ENCODE results near the gene DIP2A. TPM values are rescaled to one million over a fixed set of nuclear protein-coding genes. Genes with fewer than 3 reads are reported as not detected.

Gene DIP2A
- total RNA-seq, 1 donor from 2014 or later: 25.9 TPM

DNA sequence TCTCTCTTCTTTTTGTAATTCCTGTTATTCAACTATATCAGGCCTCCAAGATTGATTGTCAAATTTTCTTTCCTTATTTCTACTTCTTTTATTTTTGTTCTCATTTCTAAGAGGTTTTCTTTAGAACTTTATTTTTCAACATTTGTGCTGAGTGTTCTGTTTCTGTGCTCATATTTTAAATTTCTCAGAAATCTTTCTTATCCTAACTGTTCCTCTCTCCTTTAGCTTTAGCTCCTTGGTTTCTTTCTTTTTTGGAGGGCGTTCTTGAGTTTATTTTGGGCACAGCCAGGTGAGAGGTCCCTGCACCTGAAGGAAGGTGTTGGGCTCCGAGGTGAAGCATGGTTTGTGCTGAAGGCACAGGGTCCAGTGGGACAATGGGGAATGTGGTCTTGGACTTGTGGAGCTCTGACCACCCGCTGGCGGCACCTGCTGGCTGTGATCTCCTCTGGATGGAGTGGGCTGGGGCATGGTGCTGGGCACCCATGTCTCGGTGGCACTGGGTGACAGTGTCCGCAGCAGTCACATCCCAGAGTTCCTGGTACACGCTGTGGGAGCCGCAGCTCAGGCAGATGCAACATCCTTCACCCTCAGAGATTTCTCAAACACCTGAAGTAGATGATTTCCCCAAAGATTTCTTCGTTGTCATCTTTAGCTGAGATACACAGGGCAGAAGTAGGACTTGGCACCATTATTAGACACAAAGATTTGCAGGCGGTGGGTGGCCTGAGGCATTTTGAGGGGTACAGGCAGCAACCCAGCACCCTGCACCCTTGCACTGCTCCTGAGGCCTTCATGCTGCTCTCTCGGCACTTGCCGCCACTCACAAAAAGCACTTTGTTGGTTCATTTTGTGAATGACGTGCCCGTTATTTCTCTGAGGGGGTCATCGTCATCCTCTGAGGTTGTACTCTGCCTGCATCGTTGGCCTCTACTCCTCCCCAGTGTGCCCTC lies 38.2 kb upstream of the DIP2A start:
- Histone ChIP-seq H3K36me3 (peaks cover 86% of the 10 kb centered on the region), H3K4me3 (no peak overlapping the region), H3K27me3 (ENCODE audit: low read depth) (no peaks in the 10 kb centered on the region), H3K4me1 (no peaks in the 10 kb centered on the region), H3K27ac (replicated peaks) (no peak overlapping the region), H3K9me3 (replicated peaks) (no peaks in the 10 kb centered on the region)
- TF ChIP-seq CTCF (IDR thresholded peaks at IDR 0.05; ENCODE audit: borderline replicate concordance): no peak
- no peak for DNase-seq
- intact Hi-C loops (cut with micrococcal nuclease): no loop called here

DNA sequence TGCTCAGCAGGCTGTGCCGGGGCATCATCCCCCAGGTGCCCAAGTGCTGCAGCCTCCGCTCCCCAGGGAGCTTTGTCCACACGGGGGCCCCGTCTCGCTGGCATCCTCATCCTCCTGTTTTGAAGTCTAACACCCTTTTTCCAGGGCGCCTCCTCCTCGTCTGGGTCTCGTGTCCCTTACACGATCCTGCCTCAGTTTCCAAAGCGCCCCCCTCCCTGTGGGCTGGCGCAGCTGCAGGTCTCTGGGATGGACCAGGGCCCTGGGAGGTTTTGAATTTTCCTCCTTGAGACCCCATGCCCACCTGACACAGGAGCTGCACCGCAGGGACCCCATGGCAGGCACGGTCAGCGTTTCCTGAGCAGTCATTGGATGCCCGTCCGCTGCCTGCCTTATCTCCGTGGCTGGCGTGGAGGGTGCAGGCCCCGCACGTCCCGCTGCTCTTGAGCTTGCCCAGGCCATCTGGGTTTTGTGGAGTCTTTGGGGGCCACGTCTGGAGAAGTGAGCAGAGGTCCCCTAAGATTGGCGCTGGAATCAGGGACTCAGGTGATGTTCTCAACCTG lies 37.4 kb upstream of the DIP2A start:
- TF ChIP-seq CTCF (IDR thresholded peaks at IDR 0.05; ENCODE audit: borderline replicate concordance): no peak
- Histone ChIP-seq H3K4me3 (no peak overlapping the region), H3K27ac (replicated peaks) (no peak overlapping the region), H3K27me3 (ENCODE audit: low read depth) (no peaks in the 10 kb centered on the region), H3K4me1 (no peaks in the 10 kb centered on the region), H3K36me3 (peaks cover 86% of the 10 kb centered on the region), H3K9me3 (replicated peaks) (no peaks in the 10 kb centered on the region)
- intact Hi-C loops (cut with micrococcal nuclease): no loop called here
- no peak for DNase-seq

GRCh38 chr21:46421756-46422555 lies 36.7 kb upstream of the DIP2A start:
- intact Hi-C loops (cut with micrococcal nuclease): no loop called here
- Histone ChIP-seq H3K4me1 (no peaks in the 10 kb centered on the region), H3K27ac (replicated peaks) (no peak overlapping the region), H3K9me3 (replicated peaks) (no peaks in the 10 kb centered on the region), H3K27me3 (ENCODE audit: low read depth) (no peaks in the 10 kb centered on the region), H3K4me3 (no peak overlapping the region), H3K36me3 (peaks cover 85% of the 10 kb centered on the region)
- no peak for DNase-seq
- TF ChIP-seq CTCF (IDR thresholded peaks at IDR 0.05; ENCODE audit: borderline replicate concordance): no peak

- Histone ChIP-seq H3K36me3 (peaks cover 85% of the 10 kb centered on the region), H3K4me1 (no peaks in the 10 kb centered on the region), H3K9me3 (replicated peaks) (no peaks in the 10 kb centered on the region), H3K27ac (replicated peaks) (no peak overlapping the region), H3K4me3 (no peak overlapping the region), H3K27me3 (ENCODE audit: low read depth) (no peaks in the 10 kb centered on the region)
- no peak for DNase-seq
- TF ChIP-seq CTCF (IDR thresholded peaks at IDR 0.05; ENCODE audit: borderline replicate concordance): no peak
- intact Hi-C loops (cut with micrococcal nuclease): no loop called here
Observed at GRCh38 chr21:46422636-46423241, 36.0 kb upstream of the DIP2A start.

GRCh38 chr21:46423546-46424038 lies 35.1 kb upstream of the DIP2A start:
- no peak for TF ChIP-seq CTCF (IDR thresholded peaks at IDR 0.05; ENCODE audit: borderline replicate concordance)
- Histone ChIP-seq H3K4me3 (no peak overlapping the region), H3K36me3 (peaks cover 87% of the 10 kb centered on the region), H3K27ac (replicated peaks) (no peak overlapping the region), H3K27me3 (ENCODE audit: low read depth) (no peaks in the 10 kb centered on the region), H3K9me3 (replicated peaks) (no peaks in the 10 kb centered on the region), H3K4me1 (no peaks in the 10 kb centered on the region)
- DNase-seq: no peak
- intact Hi-C loops (cut with micrococcal nuclease): no loop called here
